GM13977 (cell line): Measurements from ENCODE around the gene IPO13.
A peak's percentile ranks its signal among the peaks of the same experiment; 100 is the strongest.

Experiments
- DNase-seq: peaks from one replicate; pipeline ENCODE4 v3.0.0; 2012; ENCODE audit warnings: low spot score
- in situ Hi-C: fragments of 300-500 bp; cut with MboI; formaldehyde crosslinking; loops from one replicate; pipeline ENCODE4 v1.12.0; 2022; ENCODE audit warnings: low sequenced_read_pairs, low pct_unique_long_range_greater_than_20kb, mixed read lengths, inconsistent platforms; ENCODE audit not compliant: unreplicated experiment
- TF ChIP-seq, protein P1 (sequence below): IDR thresholded peaks from 2 replicates; pipeline ENCODE4 v1.5.1; 2012; ENCODE audit warnings: mild to moderate bottlenecking, control low read depth; ENCODE audit not compliant: insufficient read depth; ENCODE audit errors: extremely low read depth, missing control alignments

Gene IPO13

DNA sequence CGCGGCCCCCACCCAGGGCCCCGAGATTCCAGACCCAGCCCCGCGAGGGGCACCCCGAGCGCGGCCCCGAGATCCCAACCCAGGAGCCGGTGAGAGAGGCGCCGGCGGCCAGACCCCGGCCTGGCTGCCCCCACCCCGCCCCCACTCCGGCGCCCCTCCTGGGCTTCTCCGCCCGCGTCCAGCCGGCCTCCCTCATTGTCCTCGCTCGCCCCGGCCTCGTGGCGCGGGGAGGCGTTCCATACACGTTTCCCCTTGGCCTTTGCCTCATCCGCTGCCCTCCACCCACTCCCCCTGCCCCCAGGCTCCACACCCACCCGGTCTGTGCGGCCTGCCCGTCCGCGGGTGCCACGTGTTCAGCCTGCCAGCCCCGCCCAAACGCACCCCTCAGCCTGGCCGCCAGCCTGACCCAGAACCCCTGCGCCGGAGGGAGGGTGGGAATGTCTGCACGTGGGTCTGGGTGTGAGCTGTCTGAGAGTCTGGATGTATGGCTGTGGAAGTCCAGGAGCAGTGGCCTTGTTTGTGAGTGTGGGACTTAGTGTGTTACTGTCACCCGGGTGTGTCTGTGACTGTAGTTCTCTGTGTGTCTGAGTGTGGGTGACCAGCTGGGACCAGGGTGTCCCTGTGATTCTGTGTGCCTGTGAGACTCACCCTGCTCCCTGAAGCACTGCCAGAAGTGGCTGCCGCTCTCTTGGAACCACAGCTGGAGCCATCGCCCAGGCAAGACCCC lies 32.9 kb downstream of the IPO13 start:
- in situ Hi-C loops: no loop called here
- peak; percentile 75 for DNase-seq
- TF ChIP-seq, protein P1, sequence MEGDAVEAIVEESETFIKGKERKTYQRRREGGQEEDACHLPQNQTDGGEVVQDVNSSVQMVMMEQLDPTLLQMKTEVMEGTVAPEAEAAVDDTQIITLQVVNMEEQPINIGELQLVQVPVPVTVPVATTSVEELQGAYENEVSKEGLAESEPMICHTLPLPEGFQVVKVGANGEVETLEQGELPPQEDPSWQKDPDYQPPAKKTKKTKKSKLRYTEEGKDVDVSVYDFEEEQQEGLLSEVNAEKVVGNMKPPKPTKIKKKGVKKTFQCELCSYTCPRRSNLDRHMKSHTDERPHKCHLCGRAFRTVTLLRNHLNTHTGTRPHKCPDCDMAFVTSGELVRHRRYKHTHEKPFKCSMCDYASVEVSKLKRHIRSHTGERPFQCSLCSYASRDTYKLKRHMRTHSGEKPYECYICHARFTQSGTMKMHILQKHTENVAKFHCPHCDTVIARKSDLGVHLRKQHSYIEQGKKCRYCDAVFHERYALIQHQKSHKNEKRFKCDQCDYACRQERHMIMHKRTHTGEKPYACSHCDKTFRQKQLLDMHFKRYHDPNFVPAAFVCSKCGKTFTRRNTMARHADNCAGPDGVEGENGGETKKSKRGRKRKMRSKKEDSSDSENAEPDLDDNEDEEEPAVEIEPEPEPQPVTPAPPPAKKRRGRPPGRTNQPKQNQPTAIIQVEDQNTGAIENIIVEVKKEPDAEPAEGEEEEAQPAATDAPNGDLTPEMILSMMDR: no peak

DNA sequence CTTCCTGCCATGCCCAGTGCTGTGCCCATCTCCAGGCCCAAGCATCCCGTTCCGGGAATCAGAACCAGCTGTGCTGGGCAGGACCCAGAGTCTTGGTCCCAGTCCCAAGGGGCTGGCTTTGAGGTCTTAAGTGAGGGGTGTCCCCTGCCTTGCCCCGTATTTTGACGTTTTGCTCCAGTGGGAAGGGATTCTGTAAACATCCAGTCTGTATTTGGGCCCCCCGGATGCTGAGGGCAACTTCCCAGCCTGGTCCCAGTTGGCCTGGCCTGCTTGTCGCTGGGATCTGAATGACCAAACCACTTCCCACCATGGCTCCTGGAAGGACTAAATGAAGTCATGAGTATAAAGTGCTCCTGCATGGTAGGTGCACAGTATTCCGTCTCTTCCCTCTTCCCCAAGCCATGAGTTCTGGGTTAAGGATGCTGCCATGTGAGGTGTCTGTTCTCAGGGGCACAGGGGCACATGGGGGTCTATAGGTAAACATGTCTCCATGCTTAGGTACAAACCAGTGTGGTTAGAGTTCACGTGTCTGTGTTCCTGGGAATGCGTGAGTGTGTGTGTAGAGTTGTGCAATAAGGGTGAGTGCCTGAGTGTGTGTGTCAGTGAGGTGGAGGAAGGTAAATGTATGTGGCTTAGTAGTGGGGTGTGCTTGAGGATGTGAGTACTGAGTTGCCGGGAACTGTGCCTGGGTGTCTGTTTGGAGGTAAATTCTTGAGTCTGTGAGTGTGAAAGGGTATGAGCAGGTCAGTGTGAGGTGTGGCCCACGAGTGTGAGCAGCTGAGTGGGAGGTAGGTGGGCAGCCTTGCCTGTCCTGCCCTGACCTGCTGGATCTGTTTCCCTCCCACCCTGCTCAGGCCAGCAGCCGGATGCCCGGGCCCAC lies 33.7 kb downstream of the IPO13 start:
- no peak for DNase-seq
- in situ Hi-C loops: no loop called here

GRCh38 chr1:43981135-43981491 lies 34.4 kb downstream of the IPO13 start:
- DNase-seq: no peak
- TF ChIP-seq, protein P1: no peak
- in situ Hi-C loops: no loop called here

More for the DNA sequence above, 33.7 kb downstream of the IPO13 start:
- TF ChIP-seq, protein P1: no peak

- DNase-seq: no peak
- in situ Hi-C loops: no loop called here
- TF ChIP-seq, protein P1: no peak
Observed at GRCh38 chr1:43981636-43982035, 34.9 kb downstream of the IPO13 start.

DNA sequence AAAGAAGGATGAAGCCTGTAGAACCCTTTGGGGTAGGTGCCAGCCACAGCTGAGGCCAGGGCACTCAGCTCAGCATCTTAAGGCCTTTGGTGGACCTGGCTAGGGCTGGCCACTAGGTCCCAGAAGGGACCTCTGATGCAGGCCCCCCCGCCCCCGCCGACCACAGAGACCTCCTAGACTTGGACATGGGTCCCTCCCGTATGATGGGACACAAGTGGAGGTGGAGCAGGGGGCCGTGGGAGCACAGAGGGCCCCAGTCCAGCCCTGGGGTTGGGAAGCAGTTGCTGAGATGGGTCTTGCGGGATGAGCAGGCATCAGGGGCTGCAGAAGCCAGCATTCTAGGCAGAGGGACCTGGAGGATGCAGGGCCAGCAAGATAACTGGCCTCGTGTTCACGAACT lies 35.5 kb downstream of the IPO13 start:
- in situ Hi-C loops: no loop called here
- TF ChIP-seq, protein P1: no peak
- no peak for DNase-seq

GRCh38 chr1:43982808-43983207 lies 36.1 kb downstream of the IPO13 start:
- TF ChIP-seq, protein P1: no peak
- DNase-seq: no peak
- in situ Hi-C loops: no loop called here
